A549 (cell line): ENCODE results near the gene DOCK9.

ENCODE experiments used
- BHLHE40 ChIP-seq: IDR thresholded peaks from 2 replicates; pipeline ENCODE4 v1.6.1; 2012; ENCODE audit warnings: low read depth, low read length, inconsistent platforms
- CHD4 ChIP-seq: fragments of 200-600 bp; sonication (generic); IDR thresholded peaks from 2 replicates; pipeline ENCODE4 v1.6.1; 2016; ENCODE audit warnings: antibody characterized with exemption, mild to moderate bottlenecking, borderline replicate concordance
- CTCF ChIP-seq: fragments of >200 bp; sonication (Bioruptor Twin); formaldehyde crosslinking; IDR thresholded peaks from 3 replicates; pipeline ENCODE4 v1.5.1; 2016
- JUN ChIP-seq, 2 experiments: fragments of >200 bp; sonication (Bioruptor Twin); formaldehyde crosslinking; IDR thresholded peaks; 2 replicates in 1 of 2; 3 replicates in 1 of 2; pipeline ENCODE4 v1.6.1; 2016 to 2017
- JUNB ChIP-seq: fragments of >200 bp; sonication (Bioruptor Twin); formaldehyde crosslinking; IDR thresholded peaks from 2 replicates; pipeline ENCODE4 v1.6.1; 2016
- KDM1A ChIP-seq: fragments of 200-600 bp; sonication (generic); IDR thresholded peaks from 2 replicates; pipeline ENCODE4 v1.6.1; 2016; ENCODE audit warnings: low read depth, mild to moderate bottlenecking
- KDM5A ChIP-seq: fragments of 200-600 bp; sonication (generic); IDR thresholded peaks from 2 replicates; pipeline ENCODE4 v1.6.1; 2016; ENCODE audit warnings: antibody characterized with exemption, mild to moderate bottlenecking
- MAX ChIP-seq: IDR thresholded peaks from 2 replicates; pipeline ENCODE4 v1.6.1; 2012
- NR3C1 ChIP-seq: fragments of >200 bp; sonication (Bioruptor Twin); formaldehyde crosslinking; IDR thresholded peaks from 3 replicates; pipeline ENCODE4 v1.6.1; 2017
- PBX3 ChIP-seq: IDR thresholded peaks from 2 replicates; pipeline ENCODE4 v1.6.1; 2012
- POLR2A ChIP-seq: IDR thresholded peaks from 2 replicates; pipeline ENCODE4 v1.6.1; 2012; ENCODE audit warnings: mild to moderate bottlenecking, low read length
- RARB ChIP-seq: fragments of 250-450 bp; sonication (Bioruptor Pico); IDR thresholded peaks from 2 replicates; pipeline ENCODE4 v1.8.0; 2021; ENCODE audit warnings: mild to moderate bottlenecking, moderate library complexity
- REST ChIP-seq: fragments of 200-600 bp; sonication (generic); IDR thresholded peaks from 2 replicates; pipeline ENCODE4 v1.6.1; 2016; ENCODE audit warnings: antibody characterized with exemption, mild to moderate bottlenecking, moderate library complexity
- SREBF2 ChIP-seq: fragments of 450-650 bp; IDR thresholded peaks from 2 replicates; pipeline ENCODE4 v1.6.1; 2014; ENCODE audit warnings: mild to moderate bottlenecking, moderate library complexity

- TF ChIP-seq RARB (CRISPR knock-in tag) (no peak), JUNB (no peak), CTCF (no peak), KDM5A (no peak), NR3C1 (no peak), SREBF2 (no peak), REST (no peak), PBX3 (no peak), KDM1A (no peak), POLR2A (no peak), BHLHE40 (no peak), MAX (no peak), JUN (IDR thresholded peaks at IDR 0.05) (no peak), CHD4 (no peak)
Measured at GRCh38 chr13:98819382-98820010, 158.4 kb downstream of the DOCK9 start.
